ENCODE measurements around the gene N4BP2. TPM values are rescaled to one million over a fixed set of nuclear protein-coding genes. Genes with fewer than 3 reads are reported as not detected.
A peak's percentile ranks its signal among the peaks of the same experiment; 100 is the strongest.

The N4BP2 gene
- total RNA-seq, 1 experiment from 2014 or later = 31.7 TPM

- no peak for TF ChIP-seq ARID4B (CRISPR knock-in tag; IDR thresholded peaks at IDR 0.05; ENCODE audit: borderline replicate concordance)
- TF ChIP-seq ATF3 (CRISPR knock-in tag; conservative IDR thresholded peaks at IDR 0.05) = no peak
- no peak for TF ChIP-seq SMAD4 (CRISPR knock-in tag; IDR thresholded peaks at IDR 0.05)
These were observed 133.4 kb downstream of the N4BP2 start (continued) for GRCh38 chr4:40190019-40190418.

GRCh38 chr4:40190465-40190864 is 133.8 kb downstream of the N4BP2 start:
- peak overlapping the region; percentile 81 for H3K27ac Mint-ChIP-seq
- DNase-seq (ENCODE audit: low spot score) (no peak), ATAC-seq (no peak)
- no peak overlapping the region for H3K4me3 Mint-ChIP-seq
- ChIA-PET CTCF (interaction anchor here (0.6 to 1.2 kb wide), 3 partner anchors 38 to 135 kb away, joined by 3 to 5 read pairs (median 3); no protein-coding TSS in a partner anchor), POLR2A (no interaction called here)
- no peaks in the 10 kb centered on the region for H3K27me3 Mint-ChIP-seq (ENCODE audit: low read depth)
- H3K9me3 Mint-ChIP-seq = no peaks in the 10 kb centered on the region
- H3K4me1 Mint-ChIP-seq = peaks cover 73% of the 10 kb centered on the region
- no peaks in the 10 kb centered on the region for H3K36me3 Mint-ChIP-seq
- TF ChIP-seq NFATC4 (CRISPR knock-in tag; IDR thresholded peaks at IDR 0.05) (no peak), ARID4B (CRISPR knock-in tag; IDR thresholded peaks at IDR 0.05; ENCODE audit: borderline replicate concordance) (no peak), ZNF532 (CRISPR knock-in tag; IDR thresholded peaks at IDR 0.05; ENCODE audit: borderline replicate concordance) (no peak), SMAD4 (CRISPR knock-in tag; IDR thresholded peaks at IDR 0.05) (no peak), NR3C1 (CRISPR knock-in tag; conservative IDR thresholded peaks at IDR 0.05; ENCODE audit: low read depth) (no peak)

Measured in WTC11 (cell line).